Measurements from ENCODE around the gene DEFB110.

DNA sequence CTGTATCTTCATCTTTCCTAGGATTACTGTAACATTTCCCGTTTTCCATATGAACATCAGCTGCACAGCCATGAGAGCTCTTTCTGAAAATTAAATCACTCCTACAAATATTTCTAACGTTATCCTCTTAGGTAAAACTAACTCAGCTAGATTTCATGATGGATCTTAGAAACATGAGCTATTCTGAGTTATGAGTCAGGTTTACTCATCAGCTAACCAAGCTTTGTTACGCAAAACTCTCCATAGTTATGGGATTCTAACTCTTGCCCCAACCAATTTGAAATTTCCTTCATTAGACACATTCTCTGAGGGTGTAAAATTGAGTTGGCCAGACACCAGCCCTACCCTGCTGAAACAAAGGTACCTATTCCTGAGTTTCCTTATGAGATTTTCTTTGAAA, 14.0 kb downstream of the DEFB110 start:
- TF ChIP-seq ZFP30 (CRISPR knock-in tag; IDR thresholded peaks at IDR 0.05) (no peak), OSR1 (CRISPR knock-in tag; IDR thresholded peaks at IDR 0.05) (no peak), ARNTL (CRISPR knock-in tag; IDR thresholded peaks at IDR 0.05; ENCODE audit: borderline replicate concordance, low read depth) (no peak), SNAI2 (CRISPR knock-in tag; IDR thresholded peaks at IDR 0.05) (no peak), PATZ1 (CRISPR knock-in tag; IDR thresholded peaks at IDR 0.05; ENCODE audit: borderline replicate concordance) (no peak), TCF4 (CRISPR knock-in tag; IDR thresholded peaks at IDR 0.05; ENCODE audit: borderline replicate concordance) (no peak), ZFP3 (CRISPR knock-in tag; IDR thresholded peaks at IDR 0.05) (no peak), TOX (CRISPR knock-in tag; IDR thresholded peaks at IDR 0.05; ENCODE audit: borderline replicate concordance) (no peak), RARB (CRISPR knock-in tag; IDR thresholded peaks at IDR 0.05) (no peak), ZC3H10 (CRISPR knock-in tag; IDR thresholded peaks at IDR 0.05) (no peak), ZNF70 (CRISPR knock-in tag; IDR thresholded peaks at IDR 0.05) (no peak)
- TF ChIP-seq, protein P1, sequence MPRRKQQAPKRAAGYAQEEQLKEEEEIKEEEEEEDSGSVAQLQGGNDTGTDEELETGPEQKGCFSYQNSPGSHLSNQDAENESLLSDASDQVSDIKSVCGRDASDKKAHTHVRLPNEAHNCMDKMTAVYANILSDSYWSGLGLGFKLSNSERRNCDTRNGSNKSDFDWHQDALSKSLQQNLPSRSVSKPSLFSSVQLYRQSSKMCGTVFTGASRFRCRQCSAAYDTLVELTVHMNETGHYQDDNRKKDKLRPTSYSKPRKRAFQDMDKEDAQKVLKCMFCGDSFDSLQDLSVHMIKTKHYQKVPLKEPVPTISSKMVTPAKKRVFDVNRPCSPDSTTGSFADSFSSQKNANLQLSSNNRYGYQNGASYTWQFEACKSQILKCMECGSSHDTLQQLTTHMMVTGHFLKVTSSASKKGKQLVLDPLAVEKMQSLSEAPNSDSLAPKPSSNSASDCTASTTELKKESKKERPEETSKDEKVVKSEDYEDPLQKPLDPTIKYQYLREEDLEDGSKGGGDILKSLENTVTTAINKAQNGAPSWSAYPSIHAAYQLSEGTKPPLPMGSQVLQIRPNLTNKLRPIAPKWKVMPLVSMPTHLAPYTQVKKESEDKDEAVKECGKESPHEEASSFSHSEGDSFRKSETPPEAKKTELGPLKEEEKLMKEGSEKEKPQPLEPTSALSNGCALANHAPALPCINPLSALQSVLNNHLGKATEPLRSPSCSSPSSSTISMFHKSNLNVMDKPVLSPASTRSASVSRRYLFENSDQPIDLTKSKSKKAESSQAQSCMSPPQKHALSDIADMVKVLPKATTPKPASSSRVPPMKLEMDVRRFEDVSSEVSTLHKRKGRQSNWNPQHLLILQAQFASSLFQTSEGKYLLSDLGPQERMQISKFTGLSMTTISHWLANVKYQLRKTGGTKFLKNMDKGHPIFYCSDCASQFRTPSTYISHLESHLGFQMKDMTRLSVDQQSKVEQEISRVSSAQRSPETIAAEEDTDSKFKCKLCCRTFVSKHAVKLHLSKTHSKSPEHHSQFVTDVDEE (CRISPR knock-in tag; IDR thresholded peaks at IDR 0.05): no peak
- TF ChIP-seq, protein P2, sequence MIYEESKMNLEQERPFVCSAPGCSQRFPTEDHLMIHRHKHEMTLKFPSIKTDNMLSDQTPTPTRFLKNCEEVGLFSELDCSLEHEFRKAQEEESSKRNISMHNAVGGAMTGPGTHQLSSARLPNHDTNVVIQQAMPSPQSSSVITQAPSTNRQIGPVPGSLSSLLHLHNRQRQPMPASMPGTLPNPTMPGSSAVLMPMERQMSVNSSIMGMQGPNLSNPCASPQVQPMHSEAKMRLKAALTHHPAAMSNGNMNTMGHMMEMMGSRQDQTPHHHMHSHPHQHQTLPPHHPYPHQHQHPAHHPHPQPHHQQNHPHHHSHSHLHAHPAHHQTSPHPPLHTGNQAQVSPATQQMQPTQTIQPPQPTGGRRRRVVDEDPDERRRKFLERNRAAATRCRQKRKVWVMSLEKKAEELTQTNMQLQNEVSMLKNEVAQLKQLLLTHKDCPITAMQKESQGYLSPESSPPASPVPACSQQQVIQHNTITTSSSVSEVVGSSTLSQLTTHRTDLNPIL (CRISPR knock-in tag; IDR thresholded peaks at IDR 0.05; ENCODE audit: low read depth): no peak
